ENCODE measurements around the gene PLEKHA7.
A peak's percentile ranks its signal among the peaks of the same experiment; 100 is the strongest.
"Not testable (repeated sequence)": the region's sequence is repeated elsewhere in the genome, so short reads cannot be mapped to it uniquely, and the experiment has no call there.

Gene PLEKHA7

GRCh38 chr11:17004486-17005148 lies 9.6 kb downstream of the PLEKHA7 start:
- DNase-seq = no peak

GRCh38 chr11:17003426-17003825 lies 10.8 kb downstream of the PLEKHA7 start:
- no peak for DNase-seq

GRCh38 chr11:17002543-17002942 lies 11.7 kb downstream of the PLEKHA7 start:
- DNase-seq = no peak

GRCh38 chr11:17001806-17002205 lies 12.4 kb downstream of the PLEKHA7 start:
- DNase-seq = no peak

- no peak for DNase-seq
These were observed 13.2 kb downstream of the PLEKHA7 start for GRCh38 chr11:17000987-17001386.

- DNase-seq = not testable (repeated sequence)
These were observed 14.0 kb downstream of the PLEKHA7 start for GRCh38 chr11:17000253-17000652.

- no peak for DNase-seq
These were observed 15.1 kb downstream of the PLEKHA7 start for GRCh38 chr11:16999116-16999515.

GRCh38 chr11:16997624-16998023 lies 16.6 kb downstream of the PLEKHA7 start:
- no peak for DNase-seq

GRCh38 chr11:16993495-16993894 lies 20.7 kb downstream of the PLEKHA7 start:
- DNase-seq = no peak

- no peak for DNase-seq
These were observed 21.4 kb downstream of the PLEKHA7 start for GRCh38 chr11:16992846-16993245.

- no peak for DNase-seq
These were observed 24.7 kb downstream of the PLEKHA7 start for GRCh38 chr11:16989554-16989953.

GRCh38 chr11:16987205-16987568 lies 27.0 kb downstream of the PLEKHA7 start:
- no peak for DNase-seq

GRCh38 chr11:16986434-16987204 lies 27.6 kb downstream of the PLEKHA7 start:
- no peak for DNase-seq

GRCh38 chr11:16985297-16985696 lies 28.9 kb downstream of the PLEKHA7 start:
- no peak for DNase-seq

- no peak for DNase-seq
These were observed 30.0 kb downstream of the PLEKHA7 start for GRCh38 chr11:16984229-16984628.

- no peak for DNase-seq
These were observed 31.4 kb downstream of the PLEKHA7 start for GRCh38 chr11:16982809-16983208.

GRCh38 chr11:16982256-16982671 lies 31.9 kb downstream of the PLEKHA7 start:
- DNase-seq = no peak

- DNase-seq = peak; percentile 74
These were observed 32.5 kb downstream of the PLEKHA7 start for GRCh38 chr11:16981651-16982194.

- no peak for DNase-seq
These were observed 34.3 kb downstream of the PLEKHA7 start for GRCh38 chr11:16979703-16980622.

GRCh38 chr11:16977994-16978315 lies 36.3 kb downstream of the PLEKHA7 start:
- DNase-seq = no peak

- DNase-seq = no peak
These were observed 36.8 kb downstream of the PLEKHA7 start for GRCh38 chr11:16977136-16977993.

- DNase-seq = no peak
These were observed 37.8 kb downstream of the PLEKHA7 start for GRCh38 chr11:16976379-16976778.

Measured in femur (tissue), 1 donor.